Measurements from ENCODE around the gene GRXCR1. TPM values are rescaled to one million over a fixed set of nuclear protein-coding genes. Genes with fewer than 3 reads are reported as not detected.
A peak's percentile ranks its signal among the peaks of the same experiment; 100 is the strongest.

GRXCR1 gene
- not detected for polyA plus RNA-seq

DNA sequence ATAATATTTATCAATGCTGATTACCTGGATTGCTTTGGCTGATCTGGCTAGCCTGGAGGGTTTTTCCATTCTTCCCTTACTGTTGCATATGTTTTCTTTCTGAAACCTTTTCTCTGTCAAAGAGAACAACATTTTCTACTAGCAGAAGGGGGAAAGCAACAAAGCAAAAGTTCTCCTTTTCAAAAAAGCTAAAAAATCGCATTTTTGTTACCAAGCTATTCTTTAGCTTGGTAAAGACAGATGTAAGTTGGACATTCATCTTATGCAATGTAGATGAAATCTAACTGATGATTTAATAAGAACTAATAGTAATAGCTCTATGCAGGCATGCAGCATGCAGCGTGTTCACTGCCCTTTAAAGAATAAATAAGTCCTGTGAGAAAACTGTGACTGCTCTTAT is at the start of gene GRXCR1:
GRXCR1 (plus strand) TSS at position 301 of the 400 bp plus-strand sequence. CDS start 554 bp downstream, outside the sequence.
- Mint-ChIP-seq H3K9me3 (peaks cover 0 to 15% (median 7%) of the 10 kb centered on the region in 3 donors), H3K4me3 (no peak within 1 kb of the TSS), H3K27me3 (peaks cover 13% of the 10 kb centered on the region), H3K36me3 (no peaks in the 10 kb centered on the region), H3K4me1 (no peaks in the 10 kb centered on the region), H3K27ac (no peak within 1 kb of the TSS)

DNA sequence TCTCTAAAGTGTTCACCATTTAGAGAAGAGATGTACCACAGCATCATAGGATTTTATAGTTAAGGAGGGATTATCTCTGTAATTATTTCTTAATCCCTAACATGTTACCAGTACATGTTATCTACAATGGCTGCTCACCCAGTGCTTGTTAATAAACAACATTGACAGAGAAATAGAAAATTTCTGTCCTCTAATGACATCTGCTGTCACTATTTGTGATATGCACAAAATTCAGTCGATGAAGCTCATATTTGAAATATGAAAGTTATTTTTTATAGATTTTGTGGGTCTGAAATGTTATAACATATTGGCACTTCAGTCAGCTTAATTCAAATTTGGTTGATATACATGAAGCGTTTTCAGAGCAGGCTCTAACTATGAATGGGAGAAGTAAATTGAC is 48.8 kb upstream of the GRXCR1 start:
- no peaks in the 10 kb centered on the region for H3K27me3 Mint-ChIP-seq
- H3K4me1 Mint-ChIP-seq = no peaks in the 10 kb centered on the region
- no peak overlapping the region for H3K4me3 Mint-ChIP-seq
- no peaks in the 10 kb centered on the region for H3K36me3 Mint-ChIP-seq
- peaks cover 0 to 2% (median 0%) of the 10 kb centered on the region in 3 donors for H3K9me3 Mint-ChIP-seq
- no peak overlapping the region for H3K27ac Mint-ChIP-seq

DNA sequence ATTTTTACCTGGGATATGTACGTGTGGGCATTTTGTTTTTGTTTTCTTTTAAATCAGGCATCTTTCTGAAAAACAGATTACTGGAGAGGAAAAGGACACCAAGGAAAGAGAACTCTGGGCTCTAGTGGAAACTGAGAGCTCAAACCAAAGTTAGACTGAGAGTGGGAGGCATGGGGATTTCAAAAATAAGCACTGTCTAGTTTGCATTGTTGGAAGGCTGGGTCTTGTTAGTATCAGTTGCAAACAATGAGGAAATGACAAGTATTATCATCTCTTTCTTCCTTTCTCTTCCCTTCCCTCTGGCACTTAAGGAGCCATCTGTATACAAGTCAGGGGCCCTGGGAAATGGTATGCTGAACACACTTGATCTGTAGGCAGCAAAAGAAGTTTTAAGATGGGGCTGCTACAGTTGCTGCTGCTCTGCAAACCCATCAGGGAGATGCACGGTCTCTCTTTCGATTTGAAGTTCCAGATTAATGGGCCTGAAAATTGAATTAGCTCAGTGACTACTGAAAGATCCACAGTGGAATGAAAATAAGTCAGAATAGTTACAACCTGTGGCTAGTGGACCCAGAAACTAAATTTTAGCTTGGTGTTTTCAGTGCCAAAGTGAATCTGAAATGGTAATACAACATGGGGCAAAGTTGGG is 48.0 kb upstream of the GRXCR1 start:
- H3K27me3 Mint-ChIP-seq = no peaks in the 10 kb centered on the region
- no peaks in the 10 kb centered on the region for H3K36me3 Mint-ChIP-seq
- H3K27ac Mint-ChIP-seq = no peak overlapping the region
- H3K4me1 Mint-ChIP-seq = no peaks in the 10 kb centered on the region
- H3K9me3 Mint-ChIP-seq = peaks cover 0 to 3% (median 2%) of the 10 kb centered on the region in 3 donors
- H3K4me3 Mint-ChIP-seq = no peak overlapping the region

DNA sequence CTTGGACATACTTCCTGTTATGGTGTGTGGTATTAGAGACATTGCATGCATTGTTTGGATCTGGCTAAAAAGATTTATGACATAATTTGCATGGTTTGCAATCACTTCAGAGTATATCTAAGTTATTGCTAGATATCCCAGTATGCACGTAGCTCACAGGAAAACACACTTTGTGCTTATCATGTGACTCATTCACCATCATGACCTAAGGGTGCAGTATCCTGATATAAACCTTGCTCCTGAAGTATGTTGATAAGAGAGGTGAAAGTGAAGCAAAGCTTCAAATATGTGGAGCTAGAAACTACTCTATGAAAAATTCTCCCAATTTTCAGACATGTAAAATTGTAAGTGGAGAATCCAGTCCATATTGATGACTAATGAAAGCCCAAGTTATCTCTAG is 46.9 kb upstream of the GRXCR1 start:
- H3K27ac Mint-ChIP-seq = no peak overlapping the region
- peaks cover 2 to 13% (median 2%) of the 10 kb centered on the region in 3 donors for H3K9me3 Mint-ChIP-seq
- H3K36me3 Mint-ChIP-seq = no peaks in the 10 kb centered on the region
- no peaks in the 10 kb centered on the region for H3K4me1 Mint-ChIP-seq
- no peak overlapping the region for H3K4me3 Mint-ChIP-seq
- H3K27me3 Mint-ChIP-seq = no peaks in the 10 kb centered on the region

GRCh38 chr4:42855779-42856178 is 36.7 kb upstream of the GRXCR1 start:
- Mint-ChIP-seq H3K27ac (no peak overlapping the region), H3K4me3 (no peak overlapping the region), H3K4me1 (no peaks in the 10 kb centered on the region), H3K27me3 (peaks cover 3% of the 10 kb centered on the region), H3K9me3 (peaks cover 0 to 3% (median 2%) of the 10 kb centered on the region in 3 donors), H3K36me3 (no peaks in the 10 kb centered on the region)

DNA sequence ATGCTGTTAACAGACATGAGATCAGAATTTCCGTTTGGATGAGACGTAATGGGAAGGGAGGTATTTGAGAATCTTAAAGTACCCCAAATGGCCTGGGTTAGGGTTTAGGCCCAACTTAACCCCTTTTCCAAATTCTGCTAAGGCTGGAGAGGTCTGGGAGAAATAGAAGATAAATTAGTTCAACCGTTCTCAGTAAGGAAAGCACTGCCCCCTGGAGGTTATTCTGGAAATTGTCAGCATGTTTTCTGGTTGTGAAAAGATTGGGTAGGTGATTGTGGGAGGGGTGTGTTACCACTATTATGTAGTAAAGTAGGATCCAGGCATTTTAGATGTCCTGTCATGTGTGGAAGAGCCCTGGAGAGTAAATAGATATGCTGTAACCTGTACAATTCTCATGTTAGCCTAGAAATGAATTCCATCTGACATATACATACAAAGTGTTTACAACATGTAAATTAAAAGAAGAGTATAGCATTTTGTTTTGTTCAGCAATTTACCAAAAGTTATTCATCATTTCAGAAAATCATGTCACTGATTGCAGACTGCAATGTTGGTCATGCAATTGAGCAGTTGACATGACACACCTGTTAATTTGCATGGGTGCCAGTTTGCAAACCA is 26.8 kb upstream of the GRXCR1 start:
- Mint-ChIP-seq H3K4me1 (no peaks in the 10 kb centered on the region), H3K27ac (no peak overlapping the region)

GRCh38 chr4:42871261-42871660 is 21.3 kb upstream of the GRXCR1 start:
- Mint-ChIP-seq H3K4me1 (no peaks in the 10 kb centered on the region), H3K9me3 (no peaks in the 10 kb centered on the region), H3K4me3 (no peak overlapping the region), H3K36me3 (no peaks in the 10 kb centered on the region), H3K27me3 (no peaks in the 10 kb centered on the region), H3K27ac (no peak overlapping the region)

More for the DNA sequence above, 26.8 kb upstream of the GRXCR1 start:
- no peak overlapping the region for H3K4me3 Mint-ChIP-seq
- H3K27me3 Mint-ChIP-seq = no peaks in the 10 kb centered on the region
- H3K9me3 Mint-ChIP-seq = no peaks in the 10 kb centered on the region
- H3K36me3 Mint-ChIP-seq = no peaks in the 10 kb centered on the region

- no peaks in the 10 kb centered on the region for H3K27me3 Mint-ChIP-seq
- H3K27ac Mint-ChIP-seq = no peak overlapping the region
- H3K36me3 Mint-ChIP-seq = no peaks in the 10 kb centered on the region
- no peak overlapping the region for H3K4me3 Mint-ChIP-seq
- H3K9me3 Mint-ChIP-seq = no peaks in the 10 kb centered on the region
- H3K4me1 Mint-ChIP-seq = no peaks in the 10 kb centered on the region
Observed at GRCh38 chr4:42871671-42872290, 20.7 kb upstream of the GRXCR1 start.

GRCh38 chr4:42878863-42879262 is 13.7 kb upstream of the GRXCR1 start:
- Mint-ChIP-seq H3K9me3 (peaks cover 0 to 2% (median 0%) of the 10 kb centered on the region in 3 donors), H3K27ac (no peak overlapping the region), H3K4me1 (no peaks in the 10 kb centered on the region), H3K27me3 (peaks cover 4% of the 10 kb centered on the region), H3K4me3 (no peak overlapping the region), H3K36me3 (no peaks in the 10 kb centered on the region)

DNA sequence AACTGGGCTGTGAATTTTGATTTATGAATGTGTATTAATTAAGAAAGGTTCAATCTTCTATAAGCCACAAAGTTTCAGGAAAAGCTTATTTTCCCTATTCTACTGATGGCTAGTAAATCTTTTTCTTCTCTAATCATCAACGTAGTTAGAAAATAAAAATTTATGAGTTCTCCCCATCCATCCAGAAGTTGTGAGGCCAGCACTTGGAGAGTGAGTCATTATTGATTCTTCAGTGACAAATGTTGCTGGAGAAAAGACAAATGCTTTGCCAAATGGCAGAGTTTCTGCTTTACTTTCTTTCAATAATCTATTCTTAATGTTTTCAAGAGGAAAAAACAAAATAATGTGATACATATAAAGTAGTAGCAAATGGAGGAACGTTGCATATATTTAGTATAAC is 11.3 kb upstream of the GRXCR1 start:
- Mint-ChIP-seq H3K4me1 (no peaks in the 10 kb centered on the region), H3K9me3 (peaks cover 0 to 7% (median 7%) of the 10 kb centered on the region in 3 donors), H3K36me3 (no peaks in the 10 kb centered on the region), H3K4me3 (no peak overlapping the region), H3K27me3 (peaks cover 4% of the 10 kb centered on the region), H3K27ac (no peak overlapping the region)

- peaks cover 0 to 15% (median 7%) of the 10 kb centered on the region in 3 donors for H3K9me3 Mint-ChIP-seq
- H3K27ac Mint-ChIP-seq = no peak overlapping the region
- H3K4me1 Mint-ChIP-seq = no peaks in the 10 kb centered on the region
- peaks cover 14% of the 10 kb centered on the region for H3K27me3 Mint-ChIP-seq
- no peaks in the 10 kb centered on the region for H3K36me3 Mint-ChIP-seq
- H3K4me3 Mint-ChIP-seq = no peak overlapping the region
Observed at GRCh38 chr4:42891644-42892043, 869 bp upstream of the GRXCR1 start.

DNA sequence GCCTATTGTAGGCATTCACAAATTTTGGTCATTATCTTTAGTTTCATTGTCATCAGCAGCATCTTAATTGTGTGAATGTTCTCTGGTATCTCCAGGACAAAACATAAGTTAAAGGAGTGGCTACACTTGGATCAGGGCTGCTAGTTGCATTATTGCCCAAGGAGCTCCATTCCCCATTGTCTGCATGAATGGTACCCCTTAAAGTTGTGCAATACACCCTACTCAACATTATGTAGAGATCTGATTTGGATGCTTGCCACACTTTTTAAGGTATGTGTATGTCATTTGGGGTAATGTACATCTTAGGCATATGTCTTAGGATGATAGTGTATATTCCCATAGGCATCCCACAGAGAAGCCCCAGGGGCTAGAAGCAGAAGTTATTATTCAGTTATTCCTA is 2.9 kb downstream of the GRXCR1 start:
- no peak overlapping the region for H3K4me3 Mint-ChIP-seq
- H3K36me3 Mint-ChIP-seq = no peaks in the 10 kb centered on the region
- H3K27ac Mint-ChIP-seq = no peak overlapping the region
- peaks cover 6% of the 10 kb centered on the region for H3K27me3 Mint-ChIP-seq
- H3K4me1 Mint-ChIP-seq = no peaks in the 10 kb centered on the region
- H3K9me3 Mint-ChIP-seq = peaks cover 0 to 4% (median under 1%) of the 10 kb centered on the region in 3 donors

GRCh38 chr4:42904986-42905385 is 12.5 kb downstream of the GRXCR1 start:
- H3K4me1 Mint-ChIP-seq = no peaks in the 10 kb centered on the region
- no peak overlapping the region for H3K4me3 Mint-ChIP-seq
- H3K27ac Mint-ChIP-seq = peak overlapping the region in 1 of 3 donors; percentile 5
- peaks cover 0 to 5% (median 4%) of the 10 kb centered on the region in 3 donors for H3K9me3 Mint-ChIP-seq
- H3K27me3 Mint-ChIP-seq = peaks cover 10% of the 10 kb centered on the region
- H3K36me3 Mint-ChIP-seq = no peaks in the 10 kb centered on the region

DNA sequence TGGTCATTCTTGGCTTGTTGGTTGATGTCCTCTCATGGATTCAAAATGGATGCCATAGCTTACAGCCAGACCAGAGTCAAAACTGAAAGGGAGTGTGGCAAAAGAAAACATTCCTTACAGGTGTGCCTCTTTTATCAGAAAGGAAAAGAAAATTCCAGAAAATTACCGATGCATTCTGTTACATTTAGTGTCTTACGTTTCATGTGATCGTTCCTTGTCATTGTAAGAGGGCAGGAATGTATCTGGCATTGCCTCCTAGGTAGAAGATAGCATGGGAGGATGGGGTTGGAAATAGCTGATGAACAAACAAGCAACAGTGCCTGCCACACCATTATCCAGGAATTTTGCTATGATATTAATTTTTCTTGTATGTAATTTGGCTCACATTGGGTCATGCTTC is 13.1 kb downstream of the GRXCR1 start:
- H3K36me3 Mint-ChIP-seq = no peaks in the 10 kb centered on the region
- H3K9me3 Mint-ChIP-seq = peaks cover 0 to 4% (median 3%) of the 10 kb centered on the region in 3 donors
- no peak overlapping the region for H3K4me3 Mint-ChIP-seq
- peaks cover 10% of the 10 kb centered on the region for H3K27me3 Mint-ChIP-seq
- no peaks in the 10 kb centered on the region for H3K4me1 Mint-ChIP-seq
- H3K27ac Mint-ChIP-seq = no peak overlapping the region

- Mint-ChIP-seq H3K9me3 (peaks cover 0 to 3% (median under 1%) of the 10 kb centered on the region in 3 donors), H3K27me3 (peaks cover 12% of the 10 kb centered on the region), H3K36me3 (no peaks in the 10 kb centered on the region), H3K27ac (no peak overlapping the region), H3K4me1 (no peaks in the 10 kb centered on the region), H3K4me3 (no peak overlapping the region)
Observed at GRCh38 chr4:42906341-42906740, 13.8 kb downstream of the GRXCR1 start.

Data from IgD-negative memory B cell (primary cell).